HG03103 (cell line): ENCODE data around the gene LUC7L.
"Not testable (repeated sequence)": the region's sequence is repeated elsewhere in the genome, so short reads cannot be mapped to it uniquely, and the experiment has no call there.

ENCODE experiments used
- ATAC-seq: cut with Tn5 transposase; IDR thresholded peaks from one replicate; pipeline ENCODE4 v1.9.1; 2021; ENCODE audit warnings: low read depth; ENCODE audit not compliant: unreplicated experiment

Gene LUC7L

GRCh38 chr16:264440-264951, 35.2 kb upstream of the LUC7L start:
- no peak for ATAC-seq

- no peak for ATAC-seq
Measured at GRCh38 chr16:263944-264343, 34.7 kb upstream of the LUC7L start.

GRCh38 chr16:263182-263774, 34.0 kb upstream of the LUC7L start:
- no peak for ATAC-seq

- ATAC-seq: no peak
Measured at GRCh38 chr16:262121-262745, 33.0 kb upstream of the LUC7L start.

GRCh38 chr16:261031-261691, 31.9 kb upstream of the LUC7L start:
- no peak for ATAC-seq

- no peak for ATAC-seq
Measured at GRCh38 chr16:260326-260725, 31.1 kb upstream of the LUC7L start.

GRCh38 chr16:259814-260253, 30.6 kb upstream of the LUC7L start:
- ATAC-seq: no peak

GRCh38 chr16:259226-259625, 30.0 kb upstream of the LUC7L start:
- no peak for ATAC-seq

- ATAC-seq: not testable (repeated sequence)
Measured at GRCh38 chr16:258091-258490, 28.8 kb upstream of the LUC7L start.

GRCh38 chr16:255183-255582, 25.9 kb upstream of the LUC7L start:
- no peak for ATAC-seq

GRCh38 chr16:254461-254860, 25.2 kb upstream of the LUC7L start:
- no peak for ATAC-seq

GRCh38 chr16:253833-254232, 24.6 kb upstream of the LUC7L start:
- ATAC-seq: no peak

GRCh38 chr16:252366-253337, 23.4 kb upstream of the LUC7L start:
- no peak for ATAC-seq

GRCh38 chr16:249431-249830, 20.2 kb upstream of the LUC7L start:
- no peak for ATAC-seq

- no peak for ATAC-seq
Measured at GRCh38 chr16:247027-247426, 17.8 kb upstream of the LUC7L start.

GRCh38 chr16:245105-245504, 15.9 kb upstream of the LUC7L start:
- ATAC-seq: no peak

GRCh38 chr16:243348-243747, 14.1 kb upstream of the LUC7L start:
- ATAC-seq: no peak

- ATAC-seq: no peak
Measured at GRCh38 chr16:242281-242680, 13.0 kb upstream of the LUC7L start.

GRCh38 chr16:240559-240958, 11.3 kb upstream of the LUC7L start:
- no peak for ATAC-seq

GRCh38 chr16:239948-240277, 10.7 kb upstream of the LUC7L start:
- no peak for ATAC-seq
